COLO829 (cell line): ENCODE measurements around the gene NCBP1.

Experiments used
- DNase-seq: peaks from one replicate; pipeline ENCODE4 v3.0.0; 2012; ENCODE audit warnings: low spot score

NCBP1 gene

GRCh38 chr9:97717866-97718265 lies 84.2 kb downstream of the NCBP1 start:
- no peak for DNase-seq

GRCh38 chr9:97721396-97721795 lies 87.8 kb downstream of the NCBP1 start:
- DNase-seq = no peak

GRCh38 chr9:97722331-97722730 lies 88.7 kb downstream of the NCBP1 start:
- no peak for DNase-seq
